HL-60/S4 (cell line): ENCODE results near the gene ABCB10.
"Not testable (repeated sequence)": the region's sequence is repeated elsewhere in the genome, so short reads cannot be mapped to it uniquely, and the experiment has no call there.

Experiments used
- in situ Hi-C: fragments of 300-500 bp; cut with MboI; formaldehyde crosslinking; loops from 2 replicates; pipeline ENCODE4 v1.14.3; 2022; ENCODE audit warnings: low sequenced_read_pairs

ABCB10 gene

DNA sequence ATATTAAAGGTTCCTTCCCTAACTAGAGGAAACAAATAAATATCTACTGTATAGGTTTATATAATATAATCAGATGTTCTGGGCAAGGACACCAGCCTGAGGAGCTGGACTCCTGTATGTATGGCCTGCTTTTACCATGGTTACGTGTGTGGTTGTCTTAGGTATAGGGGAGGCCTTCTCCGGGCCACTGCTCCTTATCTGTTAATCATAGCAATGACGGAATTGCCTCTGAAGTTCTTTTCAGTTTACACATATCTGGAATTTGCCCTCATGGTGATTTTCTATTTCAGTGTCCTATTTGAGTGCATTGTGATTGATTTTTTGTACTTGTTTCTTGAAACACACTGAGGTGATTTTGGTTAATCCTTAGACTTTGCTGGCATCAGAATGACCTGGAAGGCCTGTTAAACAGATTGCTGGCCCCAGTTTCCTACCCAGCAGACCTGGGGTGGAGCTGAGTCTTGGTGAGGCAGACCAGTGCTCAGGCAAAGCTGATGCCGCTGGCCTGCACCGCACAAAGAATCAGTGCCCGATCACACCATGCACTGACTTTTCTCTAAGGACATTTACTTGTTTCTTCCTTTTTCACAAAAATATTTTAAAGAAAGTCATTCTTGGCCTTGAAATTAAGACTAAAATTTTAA, 18.5 kb downstream of the ABCB10 start:
- in situ Hi-C loops, result no loop called here

DNA sequence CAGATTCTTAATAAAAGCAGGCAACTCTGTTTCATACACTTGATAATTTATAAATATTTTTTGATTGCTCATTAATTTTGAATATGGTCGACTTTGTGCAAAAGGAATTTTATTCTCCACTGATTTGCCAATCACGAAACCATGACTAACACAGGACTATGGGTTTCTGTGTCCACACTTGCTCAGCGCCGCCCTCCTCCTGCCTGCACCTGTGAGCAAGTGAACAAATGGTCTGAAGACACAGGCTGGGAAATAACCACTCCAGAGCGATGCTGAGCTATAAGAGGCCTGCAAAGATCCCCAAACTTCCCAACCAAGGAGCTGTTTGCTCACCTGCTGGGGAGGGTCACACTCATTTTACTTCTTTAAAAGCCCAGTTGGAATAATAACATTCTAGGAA, 19.6 kb downstream of the ABCB10 start:
- in situ Hi-C loops, result no loop called here

DNA sequence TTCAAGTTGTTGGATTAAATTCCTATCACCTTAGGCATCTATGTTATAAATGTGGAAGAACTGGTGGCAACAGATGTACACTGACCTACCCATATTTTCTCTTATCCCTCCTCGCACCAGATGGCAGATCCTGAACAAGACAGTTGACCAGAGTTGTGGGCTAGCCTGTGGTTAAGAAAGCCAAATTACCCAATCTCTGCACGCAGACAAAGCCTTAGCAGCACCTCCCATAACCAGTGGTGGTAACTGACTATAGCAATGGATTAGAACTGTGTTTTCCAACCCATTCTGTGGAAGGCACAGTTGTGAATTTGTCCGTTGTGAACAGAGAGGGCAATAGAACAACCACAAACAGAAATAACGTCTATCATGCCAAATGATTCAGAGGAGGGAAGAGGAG, 20.6 kb downstream of the ABCB10 start:
- in situ Hi-C loops, result no loop called here

DNA sequence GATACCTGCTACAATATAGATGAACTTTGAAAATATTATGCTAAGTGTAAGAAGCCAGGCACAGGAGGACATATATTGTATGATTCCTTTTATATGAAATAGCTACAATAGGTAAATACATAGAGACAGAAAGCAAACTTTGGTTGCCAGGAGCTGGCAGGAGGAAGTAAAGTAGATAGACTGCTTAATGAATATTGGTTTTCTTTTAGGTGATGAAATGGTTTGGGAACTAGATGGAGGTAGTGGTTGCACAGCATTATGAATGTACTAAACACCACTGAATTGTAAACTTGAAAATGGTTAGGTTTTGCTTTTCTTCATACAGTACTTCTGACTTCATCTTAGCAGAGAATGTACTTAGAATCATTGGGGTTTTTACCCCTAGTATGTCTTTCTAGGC, 21.5 kb downstream of the ABCB10 start:
- in situ Hi-C loops, result no loop called here

DNA sequence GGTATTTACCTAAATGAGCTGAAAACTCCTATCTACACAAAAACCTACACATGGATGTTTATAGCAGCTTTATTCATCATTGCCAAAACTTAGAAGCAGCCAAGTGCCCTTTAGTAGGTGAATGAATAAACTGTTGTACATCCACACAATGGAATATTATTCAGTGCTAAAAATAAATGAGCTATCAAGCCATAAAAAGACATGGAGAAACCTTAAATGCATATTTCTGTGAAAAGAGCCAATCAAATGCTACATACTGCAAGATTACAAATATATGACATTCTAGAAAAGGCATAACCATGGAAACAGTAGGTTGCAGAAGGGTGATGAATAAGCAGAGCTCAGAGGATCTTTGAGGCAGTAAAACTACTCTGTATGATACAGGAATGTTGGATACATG, 23.3 kb downstream of the ABCB10 start:
- in situ Hi-C loops, result no loop called here

DNA sequence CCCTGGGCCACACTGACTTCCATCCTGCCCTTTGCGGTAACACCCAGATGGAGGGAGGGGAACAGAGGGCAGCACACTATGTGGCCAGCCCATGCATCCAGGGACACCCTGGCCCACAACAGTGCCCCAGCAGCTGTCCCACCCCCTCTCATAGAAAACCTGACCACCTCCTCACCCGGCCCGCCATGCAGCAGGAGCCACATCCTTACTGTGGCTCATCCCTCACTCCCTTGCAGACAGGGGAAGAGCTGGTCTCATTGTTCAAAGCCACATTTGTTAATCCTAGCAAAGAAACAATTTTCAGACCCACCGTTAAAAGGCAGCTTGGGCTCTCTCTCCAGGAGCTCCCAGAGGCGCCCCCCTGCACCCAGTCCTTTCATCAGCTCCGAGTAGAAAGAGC, 27.2 kb downstream of the ABCB10 start:
- in situ Hi-C loops, result no loop called here

DNA sequence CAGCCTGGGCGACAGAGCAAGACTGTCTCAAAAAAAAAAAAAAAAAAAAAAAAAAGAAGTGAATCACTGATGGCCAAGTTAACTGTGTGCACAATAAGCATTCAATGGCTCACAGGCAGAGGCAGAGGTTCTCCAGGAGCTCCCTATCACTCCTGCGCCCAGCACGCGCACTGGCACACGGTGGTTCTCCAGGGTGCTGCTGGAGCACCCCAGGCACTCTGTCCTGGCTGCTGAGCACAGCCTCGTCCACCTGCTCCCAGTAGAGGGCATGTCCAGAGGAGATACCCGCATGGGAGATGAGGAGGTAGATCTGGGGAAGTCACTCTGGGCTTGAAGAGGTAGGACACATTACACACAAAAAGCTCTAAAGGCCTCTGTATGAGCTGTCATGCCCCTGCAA, 28.9 kb downstream of the ABCB10 start:
- in situ Hi-C loops, result no loop called here

DNA sequence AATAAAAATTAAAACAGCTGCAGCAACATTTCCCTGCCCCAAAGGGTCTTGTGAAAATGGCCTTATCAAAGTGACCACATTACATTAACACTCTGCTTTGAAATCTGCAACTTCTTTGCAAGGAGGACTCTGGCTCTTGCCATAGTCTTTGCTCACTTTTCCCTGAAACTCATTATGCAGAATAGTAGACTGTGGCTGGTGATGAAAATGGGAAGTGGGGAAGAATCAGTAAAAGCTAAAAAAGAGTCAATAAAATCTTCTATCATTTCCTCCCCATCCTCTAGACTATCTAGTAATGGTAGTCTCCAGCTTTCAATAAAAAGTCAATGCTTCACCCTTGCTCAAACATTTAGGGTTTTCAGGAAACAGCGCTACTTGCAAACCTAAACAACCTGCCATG, 31.8 kb downstream of the ABCB10 start:
- in situ Hi-C loops, result no loop called here

DNA sequence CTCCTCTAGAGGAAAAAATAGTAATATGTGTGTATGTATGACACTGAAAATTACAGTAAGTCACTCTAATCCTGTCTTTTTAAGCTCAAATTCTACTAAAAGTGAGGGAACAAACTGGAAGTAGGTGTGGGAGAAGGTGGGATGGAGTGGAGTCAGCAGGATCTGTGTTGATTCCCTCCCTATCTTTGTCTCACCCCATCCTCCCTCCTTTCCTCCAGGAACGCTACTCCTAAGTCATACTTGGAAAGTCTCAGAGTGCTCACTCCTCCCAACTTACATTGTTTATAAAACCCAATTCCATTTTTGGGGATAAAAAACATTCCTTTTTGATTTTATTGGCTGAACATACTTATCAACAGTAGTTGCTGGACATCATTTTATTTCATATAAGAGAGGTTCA, 35.5 kb downstream of the ABCB10 start:
- in situ Hi-C loops, result no loop called here

DNA sequence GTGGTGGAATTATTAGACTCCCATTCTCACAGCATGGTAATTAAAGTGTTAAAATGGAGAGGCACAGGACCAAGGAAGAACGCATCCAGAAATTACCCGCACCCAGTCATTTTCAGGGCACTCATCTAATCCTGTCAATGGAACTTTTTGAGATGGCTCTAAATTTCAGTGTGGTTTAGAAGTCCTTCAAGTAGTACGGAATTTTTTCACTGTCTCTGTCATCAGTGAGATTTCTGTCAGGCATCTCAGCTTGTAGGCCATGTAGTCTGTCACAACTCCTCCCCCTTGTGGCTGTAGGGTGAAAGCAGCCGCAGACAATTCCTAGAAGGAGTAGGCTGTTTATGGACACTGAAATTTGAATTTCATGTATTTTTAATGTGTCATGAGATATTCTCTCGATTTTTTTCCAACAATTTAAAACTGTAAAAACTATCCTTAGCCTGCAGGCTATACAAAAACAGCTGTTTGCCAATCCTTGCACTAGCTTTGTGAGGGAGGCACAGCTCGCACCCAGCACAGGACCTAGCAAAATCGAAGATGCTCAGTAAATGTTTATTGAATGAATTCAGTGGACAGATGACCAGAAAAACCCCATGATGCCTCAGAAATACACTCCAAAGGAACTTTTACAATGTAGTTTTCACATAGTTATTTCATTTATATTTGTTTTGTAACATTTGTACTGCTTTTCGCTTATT, 43.8 kb downstream of the ABCB10 start:
- in situ Hi-C loops, result no loop called here

DNA sequence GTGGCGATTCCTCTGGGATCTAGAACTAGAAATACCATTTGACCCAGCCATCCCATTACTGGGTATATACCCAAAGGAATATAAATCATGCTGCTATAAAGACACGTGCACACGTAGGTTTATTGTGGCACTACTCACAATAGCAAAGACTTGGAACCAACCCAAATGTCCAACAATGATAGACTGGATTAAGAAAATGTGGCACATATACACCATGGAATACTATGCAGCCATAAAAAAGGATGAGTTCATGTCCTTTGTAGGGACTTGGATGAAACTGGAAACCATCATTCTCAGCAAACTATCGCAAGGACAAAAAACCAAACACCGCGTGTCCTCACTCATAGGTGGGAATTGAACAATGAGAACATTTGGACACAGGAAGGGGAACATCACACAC, 46.9 kb downstream of the ABCB10 start:
- in situ Hi-C loops, result not testable (repeated sequence)

DNA sequence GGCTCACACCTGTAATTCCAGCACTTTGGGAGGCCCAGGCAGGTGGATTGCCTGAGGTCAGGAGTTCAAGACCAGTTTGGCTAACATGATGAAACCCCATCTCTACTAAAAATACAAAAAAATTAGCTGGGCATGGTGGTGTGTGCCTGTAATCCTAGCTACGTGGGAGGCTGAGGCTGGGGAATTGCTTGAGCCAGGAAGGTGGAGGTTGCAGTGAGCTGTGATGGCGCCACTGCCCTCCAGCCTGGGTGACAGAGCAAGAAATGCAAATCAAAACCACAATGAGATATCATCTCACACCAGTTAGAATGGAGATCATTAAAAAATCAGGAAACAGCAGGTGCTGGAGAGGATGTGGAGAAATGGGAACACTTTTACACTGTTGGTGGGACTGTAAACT, 47.3 kb downstream of the ABCB10 start:
- in situ Hi-C loops, result not testable (repeated sequence)

DNA sequence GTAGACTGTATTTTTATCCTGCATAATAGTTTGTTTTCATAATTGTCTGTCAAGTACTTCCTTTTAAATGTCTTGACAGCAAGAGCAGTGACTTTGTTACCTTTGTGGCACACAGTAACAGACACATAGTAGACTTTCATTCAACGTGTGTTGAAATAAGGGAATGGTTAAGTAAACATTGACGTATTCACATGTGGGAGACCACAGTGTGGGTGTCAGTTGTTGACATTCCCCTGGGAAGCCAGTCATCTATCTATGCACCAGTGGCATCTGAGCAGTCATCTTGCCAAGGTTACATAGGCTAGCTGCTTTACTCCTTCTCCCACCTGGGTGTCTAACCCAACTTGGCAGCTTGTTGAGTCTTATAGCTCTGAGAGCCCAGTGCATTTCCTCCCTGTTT, 48.9 kb downstream of the ABCB10 start:
- in situ Hi-C loops, result no loop called here

DNA sequence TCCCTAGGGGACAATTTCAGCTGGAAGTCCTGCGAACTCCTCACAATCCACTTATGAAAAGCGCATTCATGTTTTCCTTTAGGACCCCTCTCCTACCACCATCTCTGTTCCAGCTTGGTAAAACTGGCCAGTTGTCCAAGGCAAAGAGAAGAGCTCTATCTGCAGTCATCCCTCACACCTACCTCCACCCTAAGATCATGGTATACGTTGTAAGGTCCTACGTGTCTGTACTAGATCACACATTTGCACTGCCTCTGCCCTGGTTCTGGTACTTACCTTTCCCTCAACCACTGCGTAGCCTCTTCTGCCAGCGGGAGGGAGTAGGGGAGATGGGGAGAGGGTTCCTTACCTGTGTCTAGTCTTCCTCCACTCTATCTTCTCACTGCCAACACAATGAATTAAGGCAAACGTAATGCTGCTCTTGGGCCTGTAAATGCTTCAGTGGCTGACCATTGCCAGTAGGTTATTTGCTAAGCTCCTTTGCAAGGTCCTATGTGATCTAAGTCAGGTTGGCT, 49.6 kb downstream of the ABCB10 start:
- in situ Hi-C loops, result no loop called here

DNA sequence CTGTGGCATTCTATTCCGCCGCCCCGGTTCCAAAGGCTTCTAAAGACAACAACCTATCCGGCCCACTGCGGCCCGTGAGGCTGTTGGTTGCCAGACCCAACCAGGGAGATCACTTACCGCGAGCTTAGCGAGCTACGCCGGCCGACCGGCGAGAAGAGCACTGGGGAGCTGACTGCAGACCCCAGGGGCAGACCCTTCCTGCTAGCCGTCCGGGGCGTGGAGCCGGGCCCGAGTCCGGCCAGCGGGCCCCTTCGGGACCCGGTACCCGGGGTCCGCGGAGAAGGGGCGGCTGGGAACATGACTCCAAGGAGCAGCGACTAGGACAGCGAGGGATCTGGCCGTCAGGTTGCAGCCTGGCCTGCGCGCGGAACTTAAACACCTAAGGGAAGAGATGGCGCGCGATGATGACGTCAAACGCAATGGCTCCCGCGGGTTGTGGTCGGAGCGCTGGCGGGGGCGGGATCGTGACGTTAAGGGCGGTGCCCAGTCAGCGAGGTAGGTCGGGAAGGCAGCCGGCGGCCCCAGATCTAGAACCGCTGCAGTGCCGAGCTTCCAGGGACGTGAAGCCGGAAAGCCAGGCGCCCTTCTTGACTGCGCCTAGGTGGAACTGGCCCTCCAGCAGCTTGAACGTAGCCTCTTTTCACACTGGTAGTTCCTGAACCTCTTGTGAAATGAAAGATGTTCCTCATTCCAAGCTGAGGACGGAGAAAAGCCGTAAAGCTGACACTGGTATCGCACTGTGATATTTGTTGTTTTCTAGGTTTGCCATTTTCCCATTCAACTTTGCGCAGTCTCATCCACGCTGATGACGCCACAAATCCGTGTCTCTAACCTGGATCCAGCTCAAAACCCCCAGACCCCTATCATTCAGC, 50.3 kb downstream of the ABCB10 start, which contains the start of gene NUP133:
Gene NUP133, minus strand, starts transcription at position 391 of the 872 bp plus-strand sequence. Its CDS starts 92 bp downstream, at position 299.
- in situ Hi-C loops, result no loop called here

DNA sequence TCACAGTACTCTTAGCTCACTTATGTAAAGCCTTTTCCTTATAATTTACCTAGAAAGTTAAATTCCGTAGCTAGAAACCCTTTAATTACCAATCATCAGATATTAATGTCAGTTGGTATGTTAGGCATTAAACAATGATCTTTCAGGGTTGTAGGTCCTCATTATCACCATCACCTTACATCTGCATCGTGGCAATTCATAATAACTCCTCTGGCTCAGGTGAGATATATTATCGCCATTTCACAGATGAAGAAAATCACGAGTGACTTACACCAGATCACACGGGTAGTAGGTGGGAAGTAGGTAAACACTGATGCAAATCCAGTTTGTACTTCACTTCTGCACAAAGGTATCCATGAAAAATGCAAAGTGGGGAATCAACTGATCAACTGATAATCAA, 51.0 kb downstream of the ABCB10 start:
- in situ Hi-C loops, result no loop called here

DNA sequence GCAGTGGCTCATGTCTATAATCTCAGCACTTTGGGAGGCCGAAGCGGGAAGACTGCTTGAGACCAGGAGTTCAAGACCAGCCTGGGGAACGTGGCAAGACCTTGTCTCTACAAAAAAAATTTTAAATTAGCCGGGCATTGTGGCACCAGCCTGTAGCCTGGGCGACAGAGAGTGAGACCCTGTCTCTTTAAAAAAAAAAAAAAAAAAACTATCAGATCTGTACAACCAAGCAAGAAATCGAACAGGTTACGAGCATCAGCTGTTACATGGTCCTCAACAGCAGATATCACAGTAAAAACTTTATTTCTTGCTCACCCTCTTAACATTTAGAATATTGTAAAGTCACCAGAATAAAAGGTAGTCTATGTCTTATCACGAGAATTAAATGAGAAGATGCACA, 51.9 kb downstream of the ABCB10 start:
- in situ Hi-C loops, result no loop called here

DNA sequence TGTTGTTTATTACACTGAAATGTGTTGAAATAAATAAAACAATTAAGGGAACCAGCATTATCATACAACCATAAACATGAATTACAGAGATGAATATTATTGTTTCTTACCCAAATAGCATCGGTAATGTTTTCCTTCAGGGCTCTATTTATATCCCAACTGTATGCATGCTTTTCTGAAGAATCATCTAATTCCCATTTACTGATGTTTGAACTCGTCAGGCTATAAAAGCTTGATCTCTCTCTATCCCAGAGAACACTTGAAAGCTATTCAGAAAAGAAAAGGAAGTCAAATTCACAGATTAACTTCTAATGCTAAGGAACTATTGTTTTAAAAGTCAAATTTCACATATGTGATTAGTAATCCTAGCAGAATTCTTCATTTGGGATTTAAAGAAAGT, 62.7 kb downstream of the ABCB10 start:
- in situ Hi-C loops, result loop anchor here (25.0 kb wide), 1 partner anchor 817 kb away; no protein-coding TSS in a partner anchor

DNA sequence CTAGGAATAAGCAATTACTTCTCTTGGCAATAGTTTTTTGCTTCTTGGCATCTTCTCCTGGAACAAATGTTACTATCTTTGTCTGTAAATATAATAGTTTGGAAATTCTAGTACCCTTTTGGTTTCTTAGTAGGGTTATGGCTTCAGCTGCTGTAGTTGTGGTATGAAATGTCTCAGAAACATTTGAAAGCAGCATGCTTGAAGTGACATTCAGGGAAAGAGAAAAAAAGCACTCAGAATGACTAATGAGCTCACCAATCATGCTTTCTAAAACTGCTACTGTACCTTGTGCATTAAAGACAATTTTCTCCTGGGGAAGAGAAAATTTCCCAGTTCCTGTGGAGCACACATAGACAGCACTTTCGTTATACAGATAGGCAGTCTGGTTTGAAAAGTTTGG, 71.3 kb downstream of the ABCB10 start:
- in situ Hi-C loops, result loop anchor here (25.0 kb wide), 1 partner anchor 825 kb away; no protein-coding TSS in a partner anchor

DNA sequence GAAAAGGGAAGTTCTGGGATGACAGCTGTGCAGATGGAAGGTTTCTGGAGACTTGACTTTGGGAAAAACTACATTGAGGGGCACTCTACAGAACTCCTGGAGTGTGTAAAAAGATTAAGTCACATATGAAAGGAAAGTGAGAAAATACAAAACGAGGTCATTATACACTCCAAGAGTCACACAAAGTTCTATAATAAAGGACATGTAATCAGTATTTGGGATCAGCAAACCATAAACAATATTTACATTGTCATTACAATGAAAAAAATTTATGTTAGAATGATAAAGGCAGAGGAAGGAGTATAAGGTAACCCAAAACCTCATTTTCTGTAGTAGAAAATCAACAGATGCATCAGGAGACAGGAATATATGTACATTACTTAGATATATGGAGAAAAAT, 73.2 kb downstream of the ABCB10 start:
- in situ Hi-C loops, result loop anchor here (25.0 kb wide), 1 partner anchor 827 kb away; no protein-coding TSS in a partner anchor

DNA sequence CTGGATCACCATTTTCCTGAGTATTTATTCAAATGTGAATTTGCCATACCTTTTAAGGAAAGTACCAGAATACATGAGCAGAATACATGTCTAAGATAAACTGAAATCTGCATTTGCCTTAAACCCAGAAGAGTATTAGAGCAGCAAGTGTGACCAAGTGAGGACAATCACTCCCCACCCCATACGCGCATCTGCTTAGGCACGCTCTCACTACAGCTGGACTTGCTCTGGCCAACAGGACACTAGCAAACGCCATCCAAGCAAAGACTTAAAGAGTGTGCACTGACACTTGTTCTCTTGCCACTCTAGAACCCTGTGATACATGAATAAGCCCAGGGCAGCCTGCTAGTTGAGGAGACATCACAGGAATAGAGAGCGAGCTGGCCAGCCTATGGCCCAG, 76.0 kb downstream of the ABCB10 start:
- in situ Hi-C loops, result loop anchor here (5.0 to 25.0 kb wide), 2 partner anchors 225 to 830 kb away; no protein-coding TSS in a partner anchor
